GM21576 (cell line): Measurements from ENCODE around the gene EPB41.
"Not testable (repeated sequence)": the region's sequence is repeated elsewhere in the genome, so short reads cannot be mapped to it uniquely, and the experiment has no call there.

Source experiments
- ATAC-seq: cut with Tn5 transposase; IDR thresholded peaks from one replicate; pipeline ENCODE4 v1.9.1; 2021; ENCODE audit warnings: mild to moderate bottlenecking, moderate library complexity; ENCODE audit not compliant: unreplicated experiment

EPB41 gene

DNA sequence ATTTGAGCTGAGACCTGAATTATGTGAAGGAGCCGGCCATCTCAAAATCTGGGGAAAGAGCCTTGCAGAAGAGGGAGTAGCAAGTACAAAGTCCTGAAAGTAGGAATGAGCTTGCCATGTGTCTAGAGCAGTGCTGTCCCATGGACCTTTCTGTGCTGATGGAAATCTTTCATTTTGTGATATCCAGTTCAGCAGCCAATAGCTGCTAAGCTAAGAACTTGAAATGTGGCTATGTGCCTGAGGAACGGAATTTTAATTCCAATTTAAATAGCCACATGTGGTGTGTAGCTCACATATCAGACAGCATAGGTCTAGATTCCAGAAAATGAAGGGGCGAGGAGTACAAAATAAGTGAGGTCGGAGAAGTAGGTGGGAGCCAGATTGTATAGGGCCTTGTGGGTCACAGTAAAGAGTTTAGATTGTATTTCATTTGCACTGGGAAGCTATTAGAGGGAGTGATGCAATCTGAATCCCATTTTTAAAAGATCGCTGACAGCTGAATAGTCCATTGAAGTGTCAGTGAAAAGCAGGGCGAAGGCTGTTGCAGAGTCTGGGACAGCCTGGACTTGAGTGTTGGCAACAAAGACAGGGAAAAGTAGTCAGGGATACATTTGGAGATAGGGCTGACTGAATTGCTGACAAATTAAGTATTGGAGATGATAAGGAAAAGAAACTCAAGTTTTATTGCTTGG lies 129.1 kb downstream of the EPB41 start:
- no peak for ATAC-seq

DNA sequence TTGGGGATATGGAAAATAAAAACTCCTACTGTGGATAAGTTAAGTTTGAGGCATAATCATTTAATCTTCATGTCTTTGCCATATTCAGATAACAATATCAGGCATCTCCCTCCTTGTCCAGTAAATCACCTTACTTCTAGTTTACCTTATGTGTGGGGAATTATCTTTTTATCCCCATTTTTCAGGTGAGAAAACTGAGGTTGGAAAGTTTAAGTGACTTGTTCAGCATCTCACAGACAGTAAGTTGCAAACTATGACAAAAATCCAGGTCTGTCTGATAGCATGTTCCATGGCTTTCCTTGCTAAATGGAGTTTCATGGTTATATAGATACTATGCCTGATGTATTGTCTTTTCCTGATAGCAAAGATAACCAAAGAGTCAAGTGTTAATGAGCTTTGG lies 129.6 kb downstream of the EPB41 start:
- no peak for ATAC-seq

GRCh38 chr1:29045663-29046062 lies 131.3 kb downstream of the EPB41 start:
- ATAC-seq: not testable (repeated sequence)

DNA sequence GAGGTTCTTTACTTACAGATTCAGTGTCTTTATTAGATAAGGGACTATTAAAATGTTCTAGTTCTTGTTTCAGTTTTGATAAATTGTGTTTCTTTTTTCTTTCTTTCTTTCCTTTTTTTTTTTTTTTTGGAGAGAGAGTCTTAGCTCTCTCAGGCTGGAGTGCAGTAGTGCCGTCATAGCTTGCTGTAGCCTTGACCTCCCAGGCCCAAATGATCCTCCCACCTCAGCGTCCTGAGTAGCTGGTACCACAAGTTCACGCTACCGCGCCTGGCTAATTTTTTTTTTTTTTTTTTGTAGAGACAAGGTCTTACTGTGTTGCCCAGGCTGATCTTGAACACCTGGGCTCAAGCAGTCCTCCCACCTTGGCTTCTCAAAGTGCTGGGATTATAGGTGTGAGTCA lies 132.8 kb downstream of the EPB41 start:
- no peak for ATAC-seq

- no peak for ATAC-seq
These were observed 135.8 kb downstream of the EPB41 start for GRCh38 chr1:29050166-29050565.

- ATAC-seq: no peak
These were observed 137.7 kb downstream of the EPB41 start for GRCh38 chr1:29052100-29052499.

- ATAC-seq: no peak
These were observed 138.6 kb downstream of the EPB41 start for GRCh38 chr1:29052941-29053340.

- no peak for ATAC-seq
These were observed 140.8 kb downstream of the EPB41 start for GRCh38 chr1:29055160-29055559.

DNA sequence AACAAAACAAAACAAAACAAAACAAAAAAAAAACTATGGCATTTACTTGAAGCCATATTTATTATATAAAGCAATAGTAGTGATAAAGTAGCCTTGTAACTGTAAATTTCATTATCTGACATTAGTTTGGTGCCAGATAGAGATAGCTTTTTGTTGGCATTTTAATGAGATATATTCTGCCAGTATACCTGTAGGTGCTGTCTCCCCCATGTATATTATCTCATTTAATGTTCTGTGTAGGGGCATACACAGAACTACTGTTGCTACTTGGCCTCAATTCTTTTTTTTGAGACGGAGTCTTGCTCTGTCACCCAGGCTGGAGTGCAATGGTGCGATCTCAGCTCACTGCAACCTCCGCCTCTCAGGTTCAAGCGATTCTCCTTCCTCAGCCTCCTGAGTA lies 141.9 kb downstream of the EPB41 start:
- no peak for ATAC-seq

DNA sequence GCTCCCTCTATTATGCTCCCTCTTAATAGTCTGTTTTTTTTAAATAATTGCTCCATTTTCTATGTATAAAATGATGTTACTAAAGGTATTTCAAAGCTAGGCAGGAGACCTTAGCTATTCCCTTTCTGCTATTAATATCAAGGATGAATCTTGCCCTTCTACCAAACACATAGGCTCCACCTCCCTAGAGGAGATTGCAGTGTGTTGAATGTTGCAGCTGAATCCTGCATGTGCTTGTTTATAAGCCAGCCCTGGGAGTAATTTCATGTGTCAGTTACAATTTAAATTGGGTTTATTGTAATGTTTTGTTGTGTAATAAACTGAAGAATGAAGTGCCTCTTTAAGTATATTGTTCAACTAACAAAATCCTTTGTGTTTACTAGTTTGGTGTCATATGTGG lies 143.3 kb downstream of the EPB41 start:
- no peak for ATAC-seq

- no peak for ATAC-seq
These were observed 148.0 kb downstream of the EPB41 start for GRCh38 chr1:29062157-29062942.

GRCh38 chr1:29064064-29064463 lies 149.7 kb downstream of the EPB41 start:
- ATAC-seq: no peak

GRCh38 chr1:29077155-29077554 lies 162.8 kb downstream of the EPB41 start:
- ATAC-seq: no peak

DNA sequence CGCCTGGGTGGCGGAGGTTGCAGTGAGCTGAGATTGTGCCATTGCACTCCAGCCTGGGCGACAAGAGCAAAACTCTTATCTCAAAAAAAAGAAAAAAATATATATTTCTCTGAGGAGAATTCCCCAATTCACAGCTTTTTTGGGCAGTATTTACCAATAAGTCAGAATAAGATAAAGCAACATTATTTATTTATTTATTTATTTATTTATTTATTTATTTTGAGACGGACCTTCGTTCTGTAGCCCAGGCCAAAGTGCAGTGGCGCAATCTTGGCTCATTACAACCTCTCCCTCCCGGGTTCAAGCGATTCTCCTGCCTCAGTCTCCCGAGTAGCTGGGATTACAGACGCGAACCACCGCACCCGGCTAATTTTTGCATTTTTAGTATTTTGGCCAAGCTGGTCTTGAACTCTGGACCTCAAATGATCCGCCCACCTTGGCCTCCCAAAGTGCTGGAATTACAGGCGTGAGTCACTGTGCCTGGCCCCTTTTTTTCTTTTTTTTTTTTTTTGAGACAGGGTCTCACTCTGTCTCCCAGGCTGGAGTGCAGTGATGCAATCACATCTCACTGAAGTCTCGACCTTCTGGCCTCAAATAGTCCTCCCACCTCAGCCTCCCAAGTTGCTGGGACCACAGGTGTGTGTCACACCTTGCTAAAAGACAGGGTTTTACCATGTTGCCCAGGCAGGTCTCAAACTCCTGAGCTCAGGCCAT lies 165.7 kb downstream of the EPB41 start:
- not testable (repeated sequence) for ATAC-seq

- ATAC-seq: no peak
These were observed 166.8 kb downstream of the EPB41 start for GRCh38 chr1:29081201-29081600.

GRCh38 chr1:29082519-29082918 lies 168.2 kb downstream of the EPB41 start:
- ATAC-seq: no peak

DNA sequence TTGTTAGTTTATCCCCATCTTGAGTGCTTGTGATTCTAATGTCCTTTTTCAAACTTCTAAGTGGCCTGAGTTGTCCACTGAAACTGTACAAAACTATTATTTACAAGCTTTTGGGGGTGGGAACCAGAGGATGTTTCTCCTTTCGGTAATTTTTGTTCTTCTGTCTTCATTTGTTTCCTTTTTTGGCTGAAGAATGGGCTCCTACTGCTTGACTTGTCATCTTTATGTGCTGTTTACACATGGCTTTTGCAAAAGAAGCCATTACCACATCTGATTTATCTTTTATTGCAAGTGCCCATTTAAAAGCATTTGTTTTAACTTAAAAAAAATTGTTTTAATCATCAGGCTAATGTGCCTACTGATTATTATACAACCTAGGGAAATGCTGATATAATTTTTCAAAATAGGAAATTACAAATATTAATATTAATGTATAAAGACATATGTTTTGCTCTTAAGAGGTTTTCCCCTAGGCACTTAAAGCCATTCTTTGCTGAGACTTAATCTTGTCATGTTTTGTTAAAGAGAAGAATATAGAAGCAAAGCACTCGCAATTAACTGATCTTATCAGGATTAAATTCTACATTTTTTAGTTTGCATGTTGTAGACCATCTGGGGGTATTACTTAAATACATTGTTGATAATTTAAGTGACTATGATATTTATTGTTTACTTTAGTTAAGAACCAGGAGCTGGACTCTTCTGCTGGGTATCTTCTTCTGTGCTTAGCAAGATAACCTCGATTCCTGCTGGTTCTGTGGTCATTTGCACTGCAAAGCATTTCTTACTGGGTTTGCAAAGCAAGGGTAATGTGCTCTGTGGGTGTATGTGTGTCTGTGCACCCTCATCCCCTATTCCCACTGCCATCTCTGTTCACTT lies 169.2 kb downstream of the EPB41 start:
- no peak for ATAC-seq

- ATAC-seq: no peak
These were observed 169.8 kb downstream of the EPB41 start for GRCh38 chr1:29084196-29084521.

- ATAC-seq: no peak
These were observed 176.7 kb downstream of the EPB41 start for GRCh38 chr1:29090937-29091618.

DNA sequence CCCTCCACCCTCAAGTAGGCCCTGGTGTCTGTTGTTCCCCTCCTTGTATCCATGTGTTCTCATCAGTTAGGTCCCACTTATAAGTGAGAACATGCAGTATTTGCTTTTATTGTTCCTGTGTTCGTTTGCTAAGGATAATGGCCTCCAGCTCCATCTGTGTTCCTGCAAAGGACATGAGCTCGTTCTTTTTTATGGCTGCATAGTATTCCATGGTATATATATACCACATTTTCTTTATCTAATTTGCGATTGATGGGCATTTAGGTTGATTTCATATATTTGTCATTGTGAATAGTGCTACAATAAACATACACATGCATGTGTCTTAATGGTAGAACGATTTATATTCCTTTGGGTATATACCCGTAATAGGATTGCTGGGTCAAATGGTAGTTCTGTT lies 178.3 kb downstream of the EPB41 start:
- ATAC-seq: not testable (repeated sequence)
